Type B pancreatic cell (in vitro differentiated cells): ENCODE results near the gene PITRM1. TPM values are rescaled to one million over a fixed set of nuclear protein-coding genes. Genes with fewer than 3 reads are reported as not detected.

ENCODE experiments used
- DNase-seq: peaks from one replicate; pipeline ENCODE4 v3.0.0; 2021; ENCODE audit warnings: mixed read lengths; ENCODE audit not compliant: unreplicated experiment; ENCODE audit errors: extremely low spot score
- H3K27ac Mint-ChIP-seq: 2 replicates; pipeline ENCODE4 v1.8.0; 2021; ENCODE audit warnings: mild to moderate bottlenecking, mixed read lengths
- H3K27me3 Mint-ChIP-seq: 2 replicates; pipeline ENCODE4 v1.8.0; 2021; ENCODE audit warnings: mixed read lengths
- H3K36me3 Mint-ChIP-seq: 2 replicates; pipeline ENCODE4 v1.8.0; 2021; ENCODE audit warnings: mixed read lengths
- H3K4me1 Mint-ChIP-seq: one replicate; pipeline ENCODE4 v1.8.0; 2021; ENCODE audit warnings: mixed read lengths; ENCODE audit not compliant: unreplicated experiment
- H3K4me3 Mint-ChIP-seq: 2 replicates; pipeline ENCODE4 v1.8.0; 2021; ENCODE audit warnings: mild to moderate bottlenecking, mixed read lengths
- H3K9me3 Mint-ChIP-seq: 2 replicates; pipeline ENCODE4 v1.8.0; 2021; ENCODE audit warnings: mixed read lengths
- total RNA-seq: library from RNA; stranded (reverse); gene quantifications from 2 replicates; pipeline ENCODE4 v1.2.1, GENCODE V29; 2021; ENCODE audit warnings: low replicate concordance
- TF ChIP-seq, protein P1 (sequence below): fragments of 200-600 bp; sonication (generic); conservative IDR thresholded peaks from 2 replicates; pipeline ENCODE4 v1.5.0; 2021; ENCODE audit warnings: antibody characterized with exemption, mild to moderate bottlenecking

The PITRM1 gene
- total RNA-seq, 1 donor from 2014 or later: 62.3 TPM

DNA sequence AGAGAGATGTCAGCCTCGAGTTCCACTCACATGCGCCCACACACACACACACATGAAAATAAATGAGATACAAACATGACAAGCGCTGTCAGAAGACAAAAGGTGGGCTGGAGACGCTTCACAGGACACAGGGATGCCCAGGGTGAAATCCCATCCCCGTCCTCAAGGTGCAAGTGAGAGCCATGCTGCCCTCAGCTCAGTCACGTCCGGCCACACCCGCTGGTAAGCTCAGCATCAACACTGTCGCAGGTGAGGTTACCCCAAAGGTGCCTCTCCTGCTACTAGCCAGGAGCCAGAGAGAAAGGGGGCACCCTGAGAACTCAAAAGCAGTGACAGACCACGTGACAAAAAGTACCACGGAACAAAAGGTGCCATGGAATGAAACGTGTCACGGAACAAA is 22.2 kb downstream of the PITRM1 start:
- TF ChIP-seq, protein P1, sequence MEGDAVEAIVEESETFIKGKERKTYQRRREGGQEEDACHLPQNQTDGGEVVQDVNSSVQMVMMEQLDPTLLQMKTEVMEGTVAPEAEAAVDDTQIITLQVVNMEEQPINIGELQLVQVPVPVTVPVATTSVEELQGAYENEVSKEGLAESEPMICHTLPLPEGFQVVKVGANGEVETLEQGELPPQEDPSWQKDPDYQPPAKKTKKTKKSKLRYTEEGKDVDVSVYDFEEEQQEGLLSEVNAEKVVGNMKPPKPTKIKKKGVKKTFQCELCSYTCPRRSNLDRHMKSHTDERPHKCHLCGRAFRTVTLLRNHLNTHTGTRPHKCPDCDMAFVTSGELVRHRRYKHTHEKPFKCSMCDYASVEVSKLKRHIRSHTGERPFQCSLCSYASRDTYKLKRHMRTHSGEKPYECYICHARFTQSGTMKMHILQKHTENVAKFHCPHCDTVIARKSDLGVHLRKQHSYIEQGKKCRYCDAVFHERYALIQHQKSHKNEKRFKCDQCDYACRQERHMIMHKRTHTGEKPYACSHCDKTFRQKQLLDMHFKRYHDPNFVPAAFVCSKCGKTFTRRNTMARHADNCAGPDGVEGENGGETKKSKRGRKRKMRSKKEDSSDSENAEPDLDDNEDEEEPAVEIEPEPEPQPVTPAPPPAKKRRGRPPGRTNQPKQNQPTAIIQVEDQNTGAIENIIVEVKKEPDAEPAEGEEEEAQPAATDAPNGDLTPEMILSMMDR: no peak
- Mint-ChIP-seq H3K4me3 (no peak overlapping the region), H3K36me3 (peaks cover 39% of the 10 kb centered on the region), H3K4me1 (no peaks in the 10 kb centered on the region), H3K9me3 (no peaks in the 10 kb centered on the region), H3K27me3 (no peaks in the 10 kb centered on the region), H3K27ac (no peak overlapping the region)
- no peak for DNase-seq

DNA sequence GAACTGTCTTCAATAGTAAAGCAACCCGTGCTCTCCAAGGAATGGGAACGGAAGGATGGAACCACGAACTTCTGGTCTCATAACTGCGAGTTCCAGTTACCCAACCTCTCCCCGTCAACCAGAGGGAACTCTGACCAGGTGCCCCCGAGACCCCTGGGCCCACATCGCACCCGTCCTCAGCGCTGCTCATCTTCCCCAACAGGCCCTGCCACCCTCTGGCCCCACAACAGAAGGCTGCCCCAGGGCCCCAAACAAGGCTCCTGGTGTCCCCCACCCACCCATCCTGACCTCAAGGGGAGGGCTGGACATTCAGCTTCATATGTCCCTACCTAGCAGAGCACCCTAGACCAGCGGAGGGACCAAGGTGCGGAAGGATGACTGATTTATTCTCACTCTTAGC is 22.7 kb downstream of the PITRM1 start:
- Mint-ChIP-seq H3K27me3 (no peaks in the 10 kb centered on the region), H3K36me3 (peaks cover 34% of the 10 kb centered on the region)

DNA sequence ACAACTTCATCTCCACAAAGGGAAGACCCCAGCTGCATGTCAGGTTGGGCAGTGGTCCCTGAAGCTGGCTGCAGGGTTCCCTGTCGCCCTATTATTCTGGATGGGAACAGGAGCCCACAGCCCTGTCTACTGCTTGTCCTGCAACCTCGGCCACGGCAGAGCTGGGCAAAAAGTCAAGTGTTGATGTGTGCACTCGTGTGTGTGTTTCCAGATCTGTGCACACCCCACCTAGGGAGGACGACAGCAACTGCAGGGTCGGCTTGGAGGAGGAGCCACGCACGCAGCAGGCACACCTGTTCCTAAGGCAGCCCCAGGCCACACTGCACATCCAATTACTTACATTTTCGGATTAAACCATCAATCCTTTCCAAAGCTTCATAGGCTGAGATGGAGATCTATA is 23.6 kb downstream of the PITRM1 start:
- Mint-ChIP-seq H3K27me3 (no peaks in the 10 kb centered on the region), H3K9me3 (no peaks in the 10 kb centered on the region)
- TF ChIP-seq, protein P1: no peak

More for the DNA sequence above, 22.7 kb downstream of the PITRM1 start:
- TF ChIP-seq, protein P1: no peak
- H3K4me3 Mint-ChIP-seq: no peak overlapping the region
- no peak overlapping the region for H3K27ac Mint-ChIP-seq
- H3K9me3 Mint-ChIP-seq: no peaks in the 10 kb centered on the region
- no peak for DNase-seq
- H3K4me1 Mint-ChIP-seq: no peaks in the 10 kb centered on the region

DNA sequence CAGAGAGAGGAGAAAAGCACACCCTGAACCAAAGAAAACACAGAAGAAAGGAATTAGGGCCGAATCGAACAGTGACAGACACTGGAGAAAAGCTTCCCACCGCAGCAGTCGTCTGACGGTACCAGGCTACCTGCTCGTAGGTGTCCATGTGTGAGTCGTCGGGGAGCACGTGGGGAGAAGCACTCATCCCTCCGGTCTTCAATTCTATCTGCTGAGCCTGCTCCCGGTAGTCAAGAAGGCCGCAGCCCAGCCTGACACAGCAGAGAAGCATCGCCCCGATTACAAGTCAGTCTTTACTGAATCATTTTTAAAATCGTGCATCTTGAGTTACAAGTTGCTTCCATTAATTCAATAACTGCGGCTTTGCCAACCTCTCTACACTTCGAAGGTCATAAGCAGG is 24.5 kb downstream of the PITRM1 start:
- Mint-ChIP-seq H3K4me1 (no peaks in the 10 kb centered on the region), H3K27me3 (no peaks in the 10 kb centered on the region), H3K4me3 (no peak overlapping the region), H3K27ac (no peak overlapping the region), H3K9me3 (no peaks in the 10 kb centered on the region), H3K36me3 (peaks cover 27% of the 10 kb centered on the region)
- TF ChIP-seq, protein P1: no peak
- DNase-seq: no peak

More for the DNA sequence above, 23.6 kb downstream of the PITRM1 start:
- no peak overlapping the region for H3K4me3 Mint-ChIP-seq
- H3K36me3 Mint-ChIP-seq: peaks cover 29% of the 10 kb centered on the region
- no peak for DNase-seq
- no peak overlapping the region for H3K27ac Mint-ChIP-seq
- H3K4me1 Mint-ChIP-seq: no peaks in the 10 kb centered on the region

DNA sequence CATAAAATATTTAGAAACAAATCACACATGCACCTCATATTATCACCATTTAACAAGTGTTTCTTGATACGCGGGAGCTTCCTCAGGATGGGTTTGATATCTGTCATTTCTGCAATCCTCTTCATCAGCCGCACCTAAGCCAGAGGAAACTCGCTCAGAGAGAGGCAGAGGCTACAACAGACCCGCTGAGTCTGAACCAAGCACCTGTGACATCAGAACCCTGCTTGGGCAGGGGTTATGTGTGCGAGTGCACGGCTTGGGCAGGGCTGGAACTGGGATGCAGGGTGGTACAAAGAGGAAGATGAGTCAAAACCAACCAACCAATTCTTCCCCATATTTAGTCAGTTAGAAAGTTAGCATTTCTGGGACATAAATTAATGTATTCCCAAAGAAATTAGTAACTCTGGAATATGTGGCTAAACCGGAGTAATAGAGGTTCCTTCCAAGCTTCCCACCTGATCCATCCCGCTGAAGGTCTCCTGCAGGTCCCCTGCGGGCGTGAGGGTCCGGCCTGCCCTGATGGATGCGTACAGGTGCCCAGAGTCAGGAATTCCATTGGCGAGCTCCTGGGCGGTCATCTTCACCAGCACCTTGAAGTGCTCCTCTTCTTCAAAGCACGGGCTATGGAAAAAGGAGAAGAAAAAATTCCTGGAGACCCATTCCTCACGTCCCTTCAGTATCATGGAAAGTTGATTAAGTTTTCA is 25.3 kb downstream of the PITRM1 start:
- peaks cover 29% of the 10 kb centered on the region for H3K36me3 Mint-ChIP-seq
- no peaks in the 10 kb centered on the region for H3K9me3 Mint-ChIP-seq
- no peaks in the 10 kb centered on the region for H3K27me3 Mint-ChIP-seq
- TF ChIP-seq, protein P1: no peak
- no peak for DNase-seq
- no peak overlapping the region for H3K4me3 Mint-ChIP-seq
- no peaks in the 10 kb centered on the region for H3K4me1 Mint-ChIP-seq
- H3K27ac Mint-ChIP-seq: no peak overlapping the region
